Measurements from ENCODE around the gene HSD17B13.

The HSD17B13 gene

DNA sequence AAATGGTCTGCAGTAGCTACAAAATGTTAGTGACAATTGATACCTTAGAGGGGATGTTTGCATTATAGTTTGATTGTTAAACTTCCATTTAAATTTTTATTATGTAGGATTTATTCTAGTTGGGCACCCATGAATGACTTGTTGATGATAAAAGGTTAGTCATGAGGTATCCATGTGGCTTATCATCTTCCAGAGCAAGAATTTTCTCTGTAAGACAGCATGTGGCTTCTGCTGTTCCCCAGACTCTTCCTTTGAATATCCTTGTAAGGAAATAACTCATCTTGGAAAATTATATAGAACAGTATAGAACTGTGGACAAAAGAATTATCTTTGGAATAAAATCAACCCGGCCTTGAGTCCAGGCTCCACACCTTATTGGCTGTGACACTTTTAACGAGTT is 62.2 kb downstream of the HSD17B13 start:
- no peak for DNase-seq

DNA sequence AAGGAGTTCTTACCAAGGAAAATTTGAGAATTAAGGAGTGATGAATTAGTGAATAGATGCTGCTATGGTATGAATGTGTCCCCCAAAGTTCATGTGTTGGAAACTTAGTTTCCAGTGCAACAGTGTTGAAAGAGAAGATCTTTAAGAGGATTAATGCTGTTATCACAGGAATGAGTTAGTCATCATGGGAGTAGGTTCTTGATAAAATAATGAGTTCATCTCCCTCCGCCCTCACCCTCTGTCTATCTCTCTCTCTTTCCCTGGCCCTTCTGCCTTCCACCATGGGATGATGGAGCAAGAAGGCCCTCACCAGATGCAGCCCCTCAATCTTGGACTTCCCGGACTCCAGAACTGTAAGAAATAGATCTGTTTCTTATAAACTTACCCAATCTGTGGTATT is 64.0 kb downstream of the HSD17B13 start:
- no peak for DNase-seq

GRCh38 chr4:87257523-87257922 is 65.2 kb downstream of the HSD17B13 start:
- DNase-seq, result no peak

DNA sequence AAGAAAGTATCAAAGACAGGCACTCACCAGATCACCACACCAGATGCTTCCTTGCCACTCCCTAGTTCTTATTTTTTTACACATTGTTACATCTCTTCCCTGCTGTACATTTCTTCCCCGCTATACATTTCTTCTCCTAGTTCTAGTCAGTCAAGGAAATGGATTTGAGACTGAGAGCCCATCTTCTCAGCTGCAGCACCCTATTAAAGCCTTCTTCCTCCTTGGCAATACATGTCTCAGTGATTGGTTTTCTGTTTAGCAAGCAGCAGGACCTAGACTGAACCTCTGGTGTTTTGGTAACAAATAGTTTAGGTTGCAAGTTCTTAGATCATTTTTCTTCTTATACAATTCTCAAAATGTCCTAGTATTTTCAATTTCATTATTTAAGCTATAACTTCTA is 66.9 kb downstream of the HSD17B13 start:
- no peak for DNase-seq

Data from activated CD8-positive, alpha-beta memory T cell treated with anti-CD3 and anti-CD28 coated beads, Interleukin-2, amount 50 U/mL, for 4 hours (primary cell).